Measurements from ENCODE around the gene RAPGEF1. TPM values are rescaled to one million over a fixed set of nuclear protein-coding genes. Genes with fewer than 3 reads are reported as not detected.

The RAPGEF1 gene
- total and polyA plus RNA-seq, 2 of the 13 experiments (the other 11 are each of a cell fraction or from before 2014, with no cell fraction given): 21.2 to 38.9 TPM

- DNase-seq (ENCODE audit: low spot score): no peak
- Histone ChIP-seq H3K27me3 (ENCODE audit: control insufficient read depth in 1 of 2, insufficient read depth in 2 of 2, low read length in 2 of 2) (no peaks in the 10 kb centered on the region), H2AFZ (ENCODE audit: low read length) (no peak overlapping the region), H3K36me3 (replicated peaks in 1 of 2; ENCODE audit: control insufficient read depth in 1 of 2, insufficient read depth in 2 of 2, low read length in 2 of 2) (0 out of 5 replicates have a peak, but pooled peaks cover 0 to 1% of the 10 kb centered on the region in 2 experiments), H3K9me3 (ENCODE audit: low read length) (no peaks in the 10 kb centered on the region), H3K4me3 (replicated peaks in 1 of 3; ENCODE audit: insufficient read depth in 1 of 3, low read depth in 2 of 3, low read length in 3 of 3) (no peak overlapping the region), H3K79me2 (ENCODE audit: insufficient read depth, low read length) (peaks cover 21% of the 10 kb centered on the region), H3K9ac (ENCODE audit: insufficient read depth, low read depth, low read length) (no peak overlapping the region), H3K4me2 (ENCODE audit: low read depth, low read length) (no peak overlapping the region), H4K20me1 (ENCODE audit: insufficient read depth, low read length) (no peaks in the 10 kb centered on the region; the same call in 1 of the 2 replicates), H3K27ac (ENCODE audit: extremely low read length, insufficient read depth, low read length) (no peak overlapping the region), H3K4me1 (ENCODE audit: insufficient read depth, low read length) (peaks cover 36% of the 10 kb centered on the region)
- BruUV-seq (replicated peaks): no TSS peak
- in situ Hi-C loops (cut with HindIII; ENCODE audit: extremely low pct_ligation_motif_present, low pct_unique_long_range_greater_than_20kb) (no loop called here), intact Hi-C loops (cut with micrococcal nuclease; ENCODE audit: unreplicated experiment) (no loop called here)
- ChIA-PET POLR2A (no interaction called here), CTCF (ENCODE audit: low intra/inter-chr PET ratio, low total read pairs) (no interaction called here)
- FAIRE-seq: no peak
- WGBS (ENCODE audit: low lambda C conversion rate): 95% methylated on average over 13 of the region's 13 CpGs
- no peak for ATAC-seq
- TF ChIP-seq ZNF747 (CRISPR knock-in tag; IDR thresholded peaks at IDR 0.05; ENCODE audit: borderline replicate concordance): no peak
- TF ChIP-seq, protein P1, sequence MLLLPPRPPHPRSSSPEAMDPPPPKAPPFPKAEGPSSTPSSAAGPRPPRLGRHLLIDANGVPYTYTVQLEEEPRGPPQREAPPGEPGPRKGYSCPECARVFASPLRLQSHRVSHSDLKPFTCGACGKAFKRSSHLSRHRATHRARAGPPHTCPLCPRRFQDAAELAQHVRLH (CRISPR knock-in tag; IDR thresholded peaks at IDR 0.05; ENCODE audit: borderline replicate concordance, low read depth): no peak
- TF ChIP-seq MTF1 (CRISPR knock-in tag; IDR thresholded peaks at IDR 0.05): no peak
- no peak for TF ChIP-seq RAD51 (IDR thresholded peaks at IDR 0.05; ENCODE audit: borderline replicate concordance)
- TF ChIP-seq NR0B2 (CRISPR knock-in tag; IDR thresholded peaks at IDR 0.05): no peak
- TF ChIP-seq RERE (CRISPR knock-in tag; IDR thresholded peaks at IDR 0.05; ENCODE audit: low read depth): no peak
- no peak for TF ChIP-seq ZNF703 (CRISPR knock-in tag; IDR thresholded peaks at IDR 0.05; ENCODE audit: borderline replicate concordance)
- no peak for TF ChIP-seq EEA1 (CRISPR knock-in tag; IDR thresholded peaks at IDR 0.05; ENCODE audit: borderline replicate concordance)
- no peak for TF ChIP-seq ZNF563 (CRISPR knock-in tag; IDR thresholded peaks at IDR 0.05)
- no peak for TF ChIP-seq ZNF691 (CRISPR knock-in tag; IDR thresholded peaks at IDR 0.05; ENCODE audit: borderline replicate concordance, low read depth)
- TF ChIP-seq HNRNPH1 (optimal IDR thresholded peaks at IDR 0.05; ENCODE audit: low read depth, low read length): no peak
- TF ChIP-seq NR2C2 (CRISPR knock-in tag; IDR thresholded peaks at IDR 0.05; ENCODE audit: borderline replicate concordance): no peak
- TF ChIP-seq GMEB2 (CRISPR knock-in tag; IDR thresholded peaks at IDR 0.05; ENCODE audit: low read depth): no peak
- TF ChIP-seq ZNF839 (CRISPR knock-in tag; IDR thresholded peaks at IDR 0.05; ENCODE audit: borderline replicate concordance): no peak
- TF ChIP-seq SP5 (CRISPR knock-in tag; IDR thresholded peaks at IDR 0.05; ENCODE audit: borderline replicate concordance, low read depth): no peak
These were observed 69.4 kb downstream of the RAPGEF1 start for GRCh38 chr9:131670247-131671132.
